Fibroblast of lung (primary cell): Measurements from ENCODE around the gene UROC1.

Experiments
- EZH2 ChIP-seq: IDR thresholded peaks from 2 replicates; pipeline ENCODE4 v1.5.1; 2012; ENCODE audit warnings: low read length, control low read depth, mild to moderate bottlenecking; ENCODE audit errors: missing control alignments
- TF ChIP-seq, protein P1 (sequence below), 2 donors: IDR thresholded peaks in 1 of 2; conservative IDR thresholded peaks in 1 of 2; 1 replicate in 1 of 2; 2 replicates in 1 of 2; pipeline ENCODE4 v1.5.1; 2011 to 2012; ENCODE audit warnings: low read length in 2 of 2, control low read depth in 1 of 2, inconsistent platforms in 1 of 2, low read depth in 1 of 2, mild to moderate bottlenecking in 1 of 2

- TF ChIP-seq, protein P1, sequence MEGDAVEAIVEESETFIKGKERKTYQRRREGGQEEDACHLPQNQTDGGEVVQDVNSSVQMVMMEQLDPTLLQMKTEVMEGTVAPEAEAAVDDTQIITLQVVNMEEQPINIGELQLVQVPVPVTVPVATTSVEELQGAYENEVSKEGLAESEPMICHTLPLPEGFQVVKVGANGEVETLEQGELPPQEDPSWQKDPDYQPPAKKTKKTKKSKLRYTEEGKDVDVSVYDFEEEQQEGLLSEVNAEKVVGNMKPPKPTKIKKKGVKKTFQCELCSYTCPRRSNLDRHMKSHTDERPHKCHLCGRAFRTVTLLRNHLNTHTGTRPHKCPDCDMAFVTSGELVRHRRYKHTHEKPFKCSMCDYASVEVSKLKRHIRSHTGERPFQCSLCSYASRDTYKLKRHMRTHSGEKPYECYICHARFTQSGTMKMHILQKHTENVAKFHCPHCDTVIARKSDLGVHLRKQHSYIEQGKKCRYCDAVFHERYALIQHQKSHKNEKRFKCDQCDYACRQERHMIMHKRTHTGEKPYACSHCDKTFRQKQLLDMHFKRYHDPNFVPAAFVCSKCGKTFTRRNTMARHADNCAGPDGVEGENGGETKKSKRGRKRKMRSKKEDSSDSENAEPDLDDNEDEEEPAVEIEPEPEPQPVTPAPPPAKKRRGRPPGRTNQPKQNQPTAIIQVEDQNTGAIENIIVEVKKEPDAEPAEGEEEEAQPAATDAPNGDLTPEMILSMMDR (conservative IDR thresholded peaks at IDR 0.05 in 1 of 2, IDR thresholded peaks at IDR 0.05 in 1 of 2; ENCODE audit: low read depth in 1 of 2, low read length in 2 of 2), result no peak
- TF ChIP-seq EZH2, result no peak
Observed at GRCh38 chr3:126442856-126443242, 74.7 kb downstream of the UROC1 start.
